Rectal smooth muscle tissue (tissue), 1 donor: ENCODE measurements around the gene PCMTD2.

Source experiments
- H3K27ac ChIP-seq: one replicate; pipeline ENCODE4 v1.7.0; 2013; ENCODE audit warnings: low read depth, low read length, inconsistent platforms
- H3K27me3 ChIP-seq: one replicate; pipeline ENCODE4 v1.7.0; 2013; ENCODE audit warnings: low read length; ENCODE audit not compliant: control insufficient read depth, insufficient read depth
- H3K36me3 ChIP-seq: one replicate; pipeline ENCODE4 v1.7.0; 2013; ENCODE audit warnings: low read length; ENCODE audit not compliant: control insufficient read depth, insufficient read depth
- H3K4me1 ChIP-seq: one replicate; pipeline ENCODE4 v1.7.0; 2013; ENCODE audit warnings: low read length; ENCODE audit not compliant: control insufficient read depth, insufficient read depth
- H3K4me3 ChIP-seq: one replicate; pipeline ENCODE4 v1.7.0; 2013; ENCODE audit warnings: low read length
- H3K9ac ChIP-seq: one replicate; pipeline ENCODE4 v1.7.0; 2013; ENCODE audit warnings: low read length

The PCMTD2 gene

DNA sequence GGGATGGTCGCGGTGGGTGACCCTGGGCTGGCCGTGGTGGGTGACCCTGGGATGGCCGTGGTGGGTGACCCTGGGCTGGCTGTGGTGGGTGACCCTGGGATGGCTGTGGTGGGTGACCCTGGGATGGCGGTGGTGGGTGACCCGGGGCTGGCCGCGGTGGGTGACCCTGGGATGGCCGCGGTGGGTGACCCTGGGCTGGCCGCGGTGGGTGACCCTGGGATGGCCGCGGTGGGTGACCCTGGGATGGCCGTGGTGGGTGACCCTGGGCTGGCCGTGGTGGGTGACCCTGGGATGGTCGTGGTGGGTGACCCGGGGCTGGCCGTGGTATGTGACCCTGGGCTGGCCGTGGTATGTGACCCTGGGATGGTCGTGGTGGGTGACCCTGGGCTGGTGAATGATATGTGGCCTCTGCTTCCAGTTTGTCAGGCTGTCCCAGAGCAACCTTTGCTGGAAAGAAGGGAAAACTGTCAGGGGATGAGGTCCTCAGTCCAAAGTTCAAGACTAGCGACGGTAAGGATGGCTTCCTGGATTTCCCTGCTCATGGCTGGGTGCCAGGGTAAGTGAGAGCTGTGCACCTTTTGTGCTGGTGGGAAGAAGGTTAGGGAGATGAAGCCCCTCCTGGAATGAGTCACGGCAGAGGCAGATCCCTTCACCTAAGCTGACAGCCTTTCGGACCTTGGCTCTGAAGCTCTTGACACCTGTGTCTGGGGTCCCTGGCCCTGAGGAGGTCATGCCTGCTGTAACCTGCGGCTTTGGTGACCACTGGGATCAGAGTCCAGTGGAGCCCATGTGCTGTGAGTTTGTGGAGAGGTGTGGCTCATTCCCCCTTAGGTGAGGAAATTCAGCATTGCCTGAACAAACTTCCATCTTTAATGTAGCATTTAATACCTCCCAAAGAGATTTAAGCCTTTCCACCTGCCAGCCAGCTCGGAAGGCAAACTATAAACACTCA, 19.1 kb upstream of the PCMTD2 start:
- Histone ChIP-seq H3K4me3 (no peak overlapping the region), H3K9ac (no peak overlapping the region), H3K27ac (no peak overlapping the region), H3K4me1 (no peaks in the 10 kb centered on the region), H3K36me3 (no peaks in the 10 kb centered on the region), H3K27me3 (no peaks in the 10 kb centered on the region)

DNA sequence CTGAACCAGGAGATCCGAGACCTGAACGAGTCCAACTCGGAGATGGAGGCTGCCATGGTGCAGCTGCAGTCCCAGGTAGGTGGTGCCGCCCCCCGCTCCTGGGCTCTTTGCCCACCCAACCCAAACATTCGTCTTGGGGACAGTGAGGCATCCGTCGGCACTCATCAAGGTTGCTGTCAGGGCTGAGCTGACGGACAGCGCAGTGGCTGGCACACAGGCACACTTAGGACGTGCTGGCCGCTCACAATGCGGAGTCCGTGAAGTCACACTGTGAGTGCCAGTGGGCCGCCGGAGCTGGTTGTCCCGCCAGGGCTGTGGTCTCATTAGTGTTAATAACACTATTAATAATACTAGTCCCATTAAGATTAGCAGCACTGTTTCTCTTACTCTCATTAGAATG, 18.2 kb upstream of the PCMTD2 start:
- H3K36me3 ChIP-seq, result no peaks in the 10 kb centered on the region
- H3K27me3 ChIP-seq, result no peaks in the 10 kb centered on the region
- H3K9ac ChIP-seq, result no peak overlapping the region
- H3K4me3 ChIP-seq, result no peak overlapping the region
- no peak overlapping the region for H3K27ac ChIP-seq
- H3K4me1 ChIP-seq, result no peaks in the 10 kb centered on the region

DNA sequence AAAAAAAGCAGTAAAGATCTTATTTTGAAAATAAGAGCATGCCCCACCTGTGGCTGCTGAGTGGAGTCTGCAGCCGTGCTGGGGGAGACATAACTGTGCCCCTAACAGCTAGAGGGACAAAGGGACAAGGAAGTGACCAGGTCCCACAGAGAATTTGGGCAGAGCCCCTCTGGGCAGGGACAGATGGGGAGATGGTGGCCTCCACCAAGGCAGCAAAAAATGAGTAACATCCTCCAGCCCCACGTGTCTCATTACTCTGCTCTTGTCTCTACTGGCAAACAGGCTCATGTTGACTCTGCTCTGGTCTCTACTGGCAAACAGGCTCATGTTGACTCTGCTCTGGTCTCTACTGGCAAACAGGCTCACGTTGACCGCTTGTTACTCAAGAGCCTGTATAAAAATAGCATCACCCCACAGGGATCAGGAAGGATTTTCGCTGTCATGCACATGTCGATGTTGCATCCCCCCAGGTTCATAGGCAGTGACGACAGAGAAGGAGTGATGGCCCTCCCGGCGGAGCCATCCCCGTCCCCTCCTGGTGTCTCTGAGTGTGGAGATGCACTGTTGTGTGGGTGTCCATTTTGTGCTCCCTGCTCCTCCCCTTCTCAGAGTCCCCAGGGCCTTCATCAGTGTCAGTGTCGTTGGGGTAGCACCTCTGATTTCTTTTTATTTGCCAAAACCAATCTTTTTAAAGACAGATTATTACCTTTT, 17.3 kb upstream of the PCMTD2 start:
- no peak overlapping the region for H3K4me3 ChIP-seq
- no peak overlapping the region for H3K27ac ChIP-seq
- no peaks in the 10 kb centered on the region for H3K27me3 ChIP-seq
- no peaks in the 10 kb centered on the region for H3K4me1 ChIP-seq
- H3K36me3 ChIP-seq, result no peaks in the 10 kb centered on the region
- H3K9ac ChIP-seq, result no peak overlapping the region

DNA sequence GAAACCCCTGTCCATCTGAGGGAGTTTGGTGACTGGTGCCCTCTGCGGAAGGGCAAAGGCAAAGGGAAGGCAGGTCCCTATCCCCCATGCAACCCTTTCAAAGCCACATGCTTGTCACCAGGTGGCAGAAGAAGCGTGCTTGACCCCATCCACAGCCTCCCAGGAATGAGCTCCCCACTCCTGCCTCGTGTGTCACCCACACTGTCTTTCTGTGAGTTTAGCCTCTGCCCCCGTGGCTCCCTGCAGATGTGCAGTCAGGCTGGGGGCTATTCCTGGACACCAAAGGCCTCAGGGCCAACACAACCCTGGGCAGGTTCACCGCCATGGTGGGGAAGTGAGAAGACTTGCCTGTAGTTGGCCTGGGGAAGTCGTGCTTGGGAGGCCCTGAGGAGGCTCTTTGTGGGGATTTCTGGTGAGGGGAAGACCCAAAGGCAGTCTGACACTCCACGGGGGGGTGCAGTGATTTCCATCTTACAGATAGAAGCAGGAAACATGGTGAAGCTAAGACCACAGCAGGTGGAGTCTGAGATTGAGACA, 16.6 kb upstream of the PCMTD2 start:
- Histone ChIP-seq H3K9ac (no peak overlapping the region), H3K27me3 (no peaks in the 10 kb centered on the region), H3K27ac (no peak overlapping the region), H3K36me3 (no peaks in the 10 kb centered on the region), H3K4me3 (no peak overlapping the region), H3K4me1 (no peaks in the 10 kb centered on the region)

DNA sequence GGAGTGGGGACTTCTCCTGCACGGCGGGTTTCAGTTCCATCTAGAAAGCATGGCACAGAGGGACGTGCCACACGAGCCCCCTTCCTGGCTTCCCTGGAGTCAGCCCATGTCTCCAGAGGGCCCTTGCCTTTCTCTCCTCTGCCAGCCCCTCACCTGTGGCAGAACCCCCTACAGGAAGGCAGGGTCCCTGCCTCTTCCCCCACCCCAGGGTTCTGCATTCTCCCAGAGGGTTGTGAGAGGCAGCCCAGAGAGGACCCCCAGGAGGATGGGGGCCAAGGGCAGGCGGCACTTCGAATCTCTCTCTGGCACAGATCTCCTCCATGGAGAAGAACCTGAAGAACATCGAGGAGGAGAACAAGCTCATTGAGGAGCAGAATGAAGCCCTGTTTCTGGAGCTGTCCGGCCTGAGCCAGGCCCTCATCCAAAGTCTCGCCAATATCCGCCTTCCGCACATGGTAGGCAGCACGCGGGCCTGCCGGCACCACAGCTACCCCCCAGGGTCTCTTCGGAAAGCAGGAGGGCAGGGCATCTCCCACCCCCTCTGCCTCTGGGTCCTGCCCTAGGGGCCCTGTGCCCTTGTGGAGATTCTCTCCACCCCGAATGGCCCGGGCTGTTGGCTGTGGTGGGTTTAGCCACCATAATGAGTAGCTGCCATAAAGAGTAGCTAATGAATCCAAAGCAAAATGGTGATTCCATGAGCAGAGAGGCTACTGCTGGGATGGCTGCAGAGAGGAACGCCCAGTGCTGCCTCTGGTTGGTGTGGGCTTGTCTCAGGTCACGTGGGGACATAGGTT, 15.9 kb upstream of the PCMTD2 start:
- Histone ChIP-seq H3K27me3 (no peaks in the 10 kb centered on the region), H3K27ac (no peak overlapping the region), H3K4me3 (no peak overlapping the region), H3K4me1 (no peaks in the 10 kb centered on the region), H3K36me3 (no peaks in the 10 kb centered on the region), H3K9ac (no peak overlapping the region)

DNA sequence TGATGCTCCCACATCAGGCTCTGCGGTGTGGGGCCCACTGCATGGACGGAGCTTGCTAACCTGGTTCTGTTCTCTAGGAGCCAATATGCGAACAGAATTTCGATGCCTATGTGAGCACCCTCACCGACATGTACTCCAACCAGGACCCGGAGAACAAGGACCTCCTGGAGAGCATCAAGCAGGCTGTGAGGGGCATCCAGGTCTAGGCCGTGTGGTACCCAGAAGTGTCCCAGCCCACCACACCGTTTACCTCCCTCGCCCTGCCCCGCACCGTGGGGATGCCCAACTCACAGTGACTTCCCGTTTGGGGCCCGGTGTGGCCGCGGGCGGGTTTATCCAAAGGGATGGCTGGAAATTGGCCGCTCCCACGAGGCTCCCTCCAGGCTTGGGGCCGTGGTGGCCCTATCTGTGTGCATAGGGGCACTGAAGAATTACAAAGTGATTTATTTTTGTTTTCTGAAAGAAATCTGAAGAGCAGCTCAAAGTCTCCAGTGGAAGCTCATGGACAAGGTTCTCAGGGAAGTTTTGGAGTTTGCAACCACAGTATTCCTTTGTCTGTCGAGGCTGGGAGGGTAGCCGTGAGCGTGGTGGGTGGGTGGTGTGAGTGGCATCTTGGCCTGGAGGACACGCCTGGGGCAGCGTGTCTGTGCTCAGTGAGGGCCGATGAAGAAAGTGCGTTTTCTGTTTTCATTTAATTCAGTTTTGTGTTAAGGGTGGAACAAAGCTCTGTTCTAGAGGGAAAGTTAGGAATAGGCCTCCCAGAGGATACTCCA, 15.1 kb upstream of the PCMTD2 start:
- Histone ChIP-seq H3K4me1 (no peaks in the 10 kb centered on the region), H3K36me3 (no peaks in the 10 kb centered on the region), H3K9ac (no peak overlapping the region), H3K27me3 (peaks cover 2% of the 10 kb centered on the region), H3K27ac (no peak overlapping the region), H3K4me3 (no peak overlapping the region)

DNA sequence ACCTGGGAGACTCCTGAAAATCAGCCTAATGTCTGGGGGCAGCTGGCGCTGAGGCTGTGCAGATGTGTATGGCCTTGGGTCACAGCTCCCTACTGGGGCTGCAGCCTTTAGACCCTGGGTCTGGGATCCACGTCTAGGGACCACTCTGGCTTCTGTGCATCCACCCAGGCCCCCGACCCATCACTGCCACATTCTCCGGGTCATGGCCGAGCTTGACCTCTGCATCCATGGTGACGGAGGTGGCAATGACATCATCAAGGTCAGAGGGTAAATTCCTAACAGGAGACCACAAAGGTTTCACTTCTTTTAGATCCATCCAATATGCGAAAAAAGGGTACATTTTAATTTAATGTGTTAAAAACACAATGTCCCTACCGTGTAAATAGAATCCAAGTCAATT, 14.5 kb upstream of the PCMTD2 start:
- Histone ChIP-seq H3K27me3 (peaks cover 2% of the 10 kb centered on the region), H3K4me1 (no peaks in the 10 kb centered on the region), H3K36me3 (no peaks in the 10 kb centered on the region), H3K9ac (no peak overlapping the region), H3K27ac (no peak overlapping the region), H3K4me3 (no peak overlapping the region)

DNA sequence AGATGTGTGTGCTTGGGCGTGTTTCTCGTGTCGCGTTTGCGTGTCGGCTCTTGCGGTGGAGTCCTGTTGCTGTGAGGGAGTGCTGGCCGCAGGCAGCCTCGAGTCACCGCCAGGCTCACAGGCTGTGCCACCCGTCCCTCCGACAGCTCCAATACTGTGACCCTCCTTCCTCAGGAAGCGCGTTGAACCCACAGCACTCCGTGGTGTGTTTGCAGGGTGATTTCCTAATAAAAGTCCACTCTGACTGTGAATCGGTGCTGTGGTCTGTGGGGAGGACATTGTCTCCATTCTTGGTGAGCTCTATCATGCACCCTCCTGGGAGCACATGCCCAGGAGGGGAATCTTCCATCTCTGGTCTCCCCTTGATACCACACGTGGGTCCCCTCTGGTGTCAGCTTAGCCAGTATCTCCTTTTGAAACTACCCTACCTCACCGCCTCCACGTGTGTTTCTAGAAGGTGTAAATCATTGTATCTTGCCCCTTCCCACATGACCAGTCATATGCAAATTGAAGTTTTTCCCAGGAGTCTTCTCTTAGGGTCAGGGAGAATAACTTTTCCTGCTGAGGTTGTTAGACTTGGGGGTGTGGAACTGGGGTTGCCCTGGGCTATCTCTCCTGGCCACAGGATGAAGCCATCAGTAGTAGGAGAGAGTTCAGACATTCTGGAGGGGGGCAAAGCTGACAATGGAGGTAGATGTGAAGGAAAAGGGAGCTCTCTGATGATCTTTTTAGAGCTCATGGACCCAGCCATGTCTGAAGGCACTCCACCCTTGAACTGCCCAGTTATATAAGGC, 13.3 kb upstream of the PCMTD2 start:
- H3K36me3 ChIP-seq, result no peaks in the 10 kb centered on the region
- H3K9ac ChIP-seq, result no peak overlapping the region
- H3K4me1 ChIP-seq, result no peaks in the 10 kb centered on the region
- H3K27me3 ChIP-seq, result peaks cover 2% of the 10 kb centered on the region
- no peak overlapping the region for H3K27ac ChIP-seq
- no peak overlapping the region for H3K4me3 ChIP-seq

DNA sequence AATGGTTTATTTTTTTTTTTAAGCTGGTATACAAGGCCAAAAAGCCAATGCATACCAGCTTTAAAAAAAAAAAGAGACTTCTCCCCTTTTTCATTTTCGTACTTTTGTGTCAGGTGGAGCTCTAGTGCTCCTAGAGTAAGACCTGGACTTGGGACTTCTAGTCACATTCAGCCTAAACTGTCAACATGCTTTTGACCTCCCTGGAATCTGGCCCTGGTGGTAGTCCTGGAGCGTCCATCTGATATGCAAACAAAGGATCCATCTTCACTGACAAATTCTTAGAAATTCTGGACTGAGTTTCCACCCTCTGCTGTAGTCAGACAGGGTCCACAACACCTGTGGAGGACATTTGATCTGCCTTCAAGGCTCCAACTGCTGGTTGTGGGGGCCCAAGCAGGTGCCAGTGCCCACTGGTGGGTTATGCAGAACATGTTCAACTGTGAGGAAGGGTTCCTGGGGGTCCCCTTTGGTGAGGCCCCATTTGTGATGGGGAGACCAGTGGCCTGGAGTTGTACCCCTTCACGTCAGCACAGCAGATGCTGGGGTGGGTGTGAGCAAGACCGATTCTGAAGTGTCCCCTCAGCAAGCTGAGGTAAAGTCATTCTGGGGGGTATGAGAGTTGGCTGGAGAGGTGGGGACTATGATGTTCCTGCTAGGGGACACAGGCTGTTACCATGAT, 12.6 kb upstream of the PCMTD2 start:
- no peaks in the 10 kb centered on the region for H3K4me1 ChIP-seq
- H3K9ac ChIP-seq, result no peak overlapping the region
- H3K27ac ChIP-seq, result no peak overlapping the region
- peaks cover 2% of the 10 kb centered on the region for H3K27me3 ChIP-seq
- H3K36me3 ChIP-seq, result no peaks in the 10 kb centered on the region
- no peak overlapping the region for H3K4me3 ChIP-seq

DNA sequence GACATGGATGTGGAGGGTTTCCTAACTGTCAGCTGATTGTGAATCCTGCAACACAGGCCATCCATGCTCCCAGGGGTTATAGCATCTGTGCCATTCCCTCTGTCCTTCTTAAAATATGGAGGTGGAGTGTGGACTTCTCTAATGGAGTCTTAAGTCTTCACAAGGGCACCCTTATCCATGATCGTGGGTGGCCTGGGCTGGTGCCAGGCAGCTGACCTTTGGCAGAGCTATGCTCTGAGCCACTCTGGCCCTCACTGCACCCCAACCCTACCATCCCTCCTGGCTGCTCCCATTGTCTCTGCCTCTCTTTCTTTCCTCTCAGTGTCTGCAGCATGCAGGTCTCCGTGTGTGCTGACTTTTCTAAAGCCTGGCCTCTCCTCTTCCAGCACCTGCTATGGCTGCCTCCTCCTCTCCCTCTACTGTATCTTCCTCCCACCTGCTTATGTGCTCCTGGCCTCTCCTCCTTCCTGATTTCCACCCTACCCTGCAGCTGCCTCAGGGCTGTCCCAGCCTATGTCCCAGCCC, 11.2 kb upstream of the PCMTD2 start:
- no peak overlapping the region for H3K4me3 ChIP-seq
- peaks cover 2% of the 10 kb centered on the region for H3K27me3 ChIP-seq
- no peak overlapping the region for H3K27ac ChIP-seq
- no peak overlapping the region for H3K9ac ChIP-seq
- H3K4me1 ChIP-seq, result no peaks in the 10 kb centered on the region
- H3K36me3 ChIP-seq, result no peaks in the 10 kb centered on the region
